GM18520 (cell line): ENCODE measurements around the gene GOLGA6D.
"Not testable (repeated sequence)": the region's sequence is repeated elsewhere in the genome, so short reads cannot be mapped to it uniquely, and the experiment has no call there.

Source experiments
- ATAC-seq: cut with Tn5 transposase; IDR thresholded peaks from one replicate; pipeline ENCODE4 v1.9.1; 2021; ENCODE audit not compliant: unreplicated experiment

GOLGA6D gene

GRCh38 chr15:75328493-75329314 is 46.1 kb downstream of the GOLGA6D start:
- no peak for ATAC-seq

- no peak for ATAC-seq
Observed at GRCh38 chr15:75329571-75329970, 46.9 kb downstream of the GOLGA6D start.

DNA sequence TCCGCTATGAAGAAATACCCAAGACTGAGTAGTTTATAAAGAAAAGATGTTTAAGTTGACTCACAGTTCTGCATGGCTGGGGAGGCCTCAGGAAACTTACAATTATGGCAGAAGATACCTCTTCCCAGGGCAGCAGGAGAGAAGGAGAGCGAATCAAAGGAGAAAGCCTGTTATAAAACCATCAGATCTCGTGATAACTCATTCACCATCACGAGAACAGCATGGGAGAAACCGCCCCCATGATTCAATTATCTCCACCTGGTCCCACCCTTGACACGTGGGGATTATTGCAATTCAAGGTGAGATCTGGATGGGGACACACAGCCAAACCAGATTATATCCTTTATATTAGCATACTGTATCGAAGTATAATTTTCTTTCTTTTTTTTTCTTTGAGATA is 49.5 kb downstream of the GOLGA6D start:
- ATAC-seq = not testable (repeated sequence)

DNA sequence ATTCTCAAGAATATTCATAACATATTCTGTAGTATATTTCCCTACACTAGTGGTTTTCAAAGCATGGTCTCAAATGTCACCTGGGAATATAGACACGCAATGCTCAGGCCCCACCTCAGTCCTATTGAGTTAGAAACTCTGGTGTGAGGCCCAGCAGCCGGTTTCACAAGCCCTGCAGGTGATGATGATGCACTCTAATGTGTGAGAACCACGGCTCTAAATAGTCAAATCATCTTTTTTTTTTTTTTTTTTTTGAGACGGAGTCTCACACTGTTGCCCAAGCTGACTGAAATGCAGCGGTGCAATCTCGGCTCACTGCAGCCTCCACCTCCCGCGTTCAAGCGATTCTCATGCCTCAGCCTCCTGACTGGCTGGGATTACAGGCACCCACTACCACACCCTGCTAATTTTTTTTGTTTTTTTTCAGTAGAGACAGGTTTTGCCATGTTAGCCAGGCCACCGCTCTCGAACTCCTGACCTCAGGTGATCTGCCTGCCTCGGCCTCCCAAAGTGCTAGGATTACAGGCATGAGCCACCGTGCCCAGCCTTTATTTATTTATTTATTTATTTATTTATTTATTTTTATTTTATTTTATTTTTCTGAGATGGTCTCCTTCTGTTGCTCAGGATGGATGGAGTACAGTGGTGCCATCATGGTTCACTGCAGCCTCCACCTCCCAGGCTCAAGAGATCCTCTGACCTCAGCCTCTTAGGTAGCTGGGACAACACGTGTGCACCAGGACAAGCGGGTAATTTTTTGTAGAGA is 51.2 kb downstream of the GOLGA6D start:
- not testable (repeated sequence) for ATAC-seq

GRCh38 chr15:75335313-75335704 is 52.7 kb downstream of the GOLGA6D start:
- ATAC-seq = no peak

DNA sequence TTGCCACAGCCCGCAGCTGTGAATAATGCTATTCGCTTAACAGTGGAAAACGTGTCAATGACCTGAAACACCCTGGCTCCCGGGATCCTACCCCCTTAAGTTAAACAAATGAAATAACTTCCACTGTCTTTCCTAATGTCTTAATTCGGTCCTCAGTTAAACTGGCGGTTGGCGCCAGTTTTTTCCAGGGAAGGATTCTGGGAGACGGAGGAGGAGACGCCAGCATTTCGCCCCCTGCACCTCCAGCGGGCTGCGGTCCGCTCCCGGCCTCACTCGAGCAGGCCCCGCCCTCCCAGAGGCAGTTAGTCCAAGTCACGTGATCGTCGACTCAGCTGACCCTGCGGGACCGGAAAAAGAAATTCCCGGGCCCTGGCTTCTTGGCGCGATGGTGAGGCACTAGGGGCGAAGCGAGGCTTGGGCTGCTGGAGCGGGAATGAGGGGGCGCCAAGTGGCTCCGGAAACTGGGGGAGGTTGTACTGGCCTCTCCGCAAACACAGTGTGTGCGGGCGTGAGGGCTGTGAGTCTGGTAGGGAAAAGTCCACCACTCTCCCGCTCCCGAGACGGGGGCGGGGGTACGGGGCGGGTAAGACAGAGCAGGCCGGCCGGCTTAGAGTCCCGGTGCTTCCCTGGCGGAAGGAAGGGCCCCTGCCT is 53.2 kb downstream of the GOLGA6D start, which contains the start of gene COMMD4:
TSS of gene COMMD4 (plus strand) at position 359 of the 651 bp plus-strand sequence. CDS start at position 386, 27 bp downstream.
- ATAC-seq = no peak

DNA sequence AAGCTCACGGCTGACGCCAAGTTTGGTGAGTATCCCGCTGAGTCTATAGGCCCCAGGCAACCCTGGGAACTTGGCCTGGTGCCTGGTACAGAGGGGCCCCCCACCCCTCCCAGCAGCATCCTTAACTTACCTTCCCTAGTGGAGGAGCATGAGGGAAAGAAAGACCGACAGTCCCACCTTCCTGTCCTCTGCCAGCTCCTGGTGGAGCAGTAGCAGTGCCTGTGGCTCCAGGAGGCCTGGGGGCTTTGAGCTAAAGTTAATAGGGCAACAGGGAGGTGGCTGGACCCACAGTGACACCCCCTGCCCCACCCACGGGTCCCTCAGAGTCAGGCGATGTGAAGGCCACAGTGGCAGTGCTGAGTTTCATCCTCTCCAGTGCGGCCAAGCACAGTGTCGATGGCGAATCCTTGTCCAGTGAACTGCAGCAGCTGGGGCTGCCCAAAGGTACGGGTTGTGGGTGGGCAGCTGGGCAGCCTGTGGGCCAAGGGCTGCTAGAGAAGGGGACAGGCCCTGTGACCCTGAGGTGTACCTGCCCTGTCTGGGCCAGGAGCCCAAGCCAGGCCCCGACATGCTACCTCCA is 56.1 kb downstream of the GOLGA6D start:
- ATAC-seq = no peak

DNA sequence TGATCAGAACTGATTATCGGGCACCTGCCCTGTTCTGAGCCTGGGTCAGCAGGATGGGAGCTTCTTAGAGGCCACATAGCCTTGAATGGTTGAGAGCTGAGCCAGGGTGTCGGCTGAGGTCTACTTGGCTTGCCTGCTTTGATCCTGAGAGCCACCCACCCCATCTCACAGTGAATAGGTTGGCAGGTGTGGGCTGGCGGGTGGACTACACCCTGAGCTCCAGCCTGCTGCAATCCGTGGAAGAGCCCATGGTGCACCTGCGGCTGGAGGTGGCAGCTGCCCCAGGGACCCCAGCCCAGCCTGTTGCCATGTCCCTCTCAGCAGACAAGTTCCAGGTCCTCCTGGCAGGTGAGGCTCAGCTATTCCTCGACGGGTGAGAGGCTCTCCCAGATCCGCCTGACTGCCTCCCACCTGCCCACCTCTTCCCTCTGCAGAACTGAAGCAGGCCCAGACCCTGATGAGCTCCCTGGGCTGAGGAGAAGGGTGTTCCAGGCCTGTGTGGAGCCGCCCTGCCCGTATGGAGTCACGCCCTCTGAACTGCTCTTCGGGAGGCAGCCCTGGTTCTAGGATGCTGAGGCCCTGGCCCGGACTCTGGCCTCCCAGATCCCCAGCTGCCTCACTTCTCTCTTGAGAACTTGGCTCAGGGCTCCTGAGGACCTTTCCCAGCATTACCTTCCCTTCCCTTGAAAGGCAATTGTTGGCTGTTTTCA is 57.1 kb downstream of the GOLGA6D start:
- ATAC-seq = no peak

- no peak for ATAC-seq
Observed at GRCh38 chr15:75342221-75342620, 59.6 kb downstream of the GOLGA6D start.

GRCh38 chr15:75343953-75344352 is 61.3 kb downstream of the GOLGA6D start:
- not testable (repeated sequence) for ATAC-seq
